Skin epidermis (tissue), 12 donors: ENCODE data around the gene LMTK2.

Source experiments
- H3K27ac ChIP-seq, 21 experiments: fragments of 200-600 bp; sonication (generic) in 11 of 21; one replicate each; pipeline ENCODE4 v1.5.0; 2020; ENCODE audit warnings: mild to moderate bottlenecking in 3 of 21, inconsistent platforms in 2 of 21, moderate library complexity in 2 of 21
- H3K4me3 ChIP-seq, 7 experiments: fragments of 200-600 bp; sonication (generic) in 2 of 7; one replicate each; pipeline ENCODE4 v1.5.0; 2020; ENCODE audit warnings: inconsistent platforms in 2 of 7, mild to moderate bottlenecking in 2 of 7, moderate library complexity in 1 of 7

The LMTK2 gene

GRCh38 chr7:98134420-98135228, 28.0 kb downstream of the LMTK2 start:
- Histone ChIP-seq H3K4me3 (no peak overlapping the region), H3K27ac (no peak overlapping the region)

- Histone ChIP-seq H3K27ac (no peak overlapping the region), H3K4me3 (no peak overlapping the region)
These were observed 29.3 kb downstream of the LMTK2 start for GRCh38 chr7:98135984-98136383.

GRCh38 chr7:98136423-98136822, 29.8 kb downstream of the LMTK2 start:
- H3K27ac ChIP-seq = no peak overlapping the region
- H3K4me3 ChIP-seq = no peak overlapping the region

- no peak overlapping the region for H3K27ac ChIP-seq
These were observed 30.6 kb downstream of the LMTK2 start for GRCh38 chr7:98137134-98137825.

GRCh38 chr7:98137826-98138151, 31.1 kb downstream of the LMTK2 start:
- H3K4me3 ChIP-seq = no peak overlapping the region
- no peak overlapping the region for H3K27ac ChIP-seq

More at GRCh38 chr7:98137134-98137825, 30.6 kb downstream of the LMTK2 start:
- H3K4me3 ChIP-seq = no peak overlapping the region

- Histone ChIP-seq H3K4me3 (no peak overlapping the region), H3K27ac (no peak overlapping the region)
These were observed 32.0 kb downstream of the LMTK2 start for GRCh38 chr7:98138672-98139071.

- H3K4me3 ChIP-seq = no peak overlapping the region
- peak overlapping the region in 1 of 21 experiments; percentile 11 for H3K27ac ChIP-seq
These were observed 36.0 kb downstream of the LMTK2 start for GRCh38 chr7:98142658-98143057.

- no peak overlapping the region for H3K4me3 ChIP-seq
- no peak overlapping the region for H3K27ac ChIP-seq
These were observed 41.9 kb downstream of the LMTK2 start for GRCh38 chr7:98148607-98149006.

- no peak overlapping the region for H3K27ac ChIP-seq
- H3K4me3 ChIP-seq = no peak overlapping the region
These were observed 42.5 kb downstream of the LMTK2 start for GRCh38 chr7:98149116-98149692.

GRCh38 chr7:98151884-98152283, 45.2 kb downstream of the LMTK2 start:
- Histone ChIP-seq H3K27ac (no peak overlapping the region), H3K4me3 (no peak overlapping the region)

GRCh38 chr7:98156700-98157099, 50.0 kb downstream of the LMTK2 start:
- Histone ChIP-seq H3K27ac (no peak overlapping the region), H3K4me3 (no peak overlapping the region)

GRCh38 chr7:98157761-98158160, 51.1 kb downstream of the LMTK2 start:
- H3K27ac ChIP-seq = no peak overlapping the region
- H3K4me3 ChIP-seq = no peak overlapping the region

- no peak overlapping the region for H3K4me3 ChIP-seq
- H3K27ac ChIP-seq = no peak overlapping the region
These were observed 56.1 kb downstream of the LMTK2 start for GRCh38 chr7:98162758-98163157.

GRCh38 chr7:98163269-98163668, 56.6 kb downstream of the LMTK2 start:
- peak overlapping the region in 3 of 21 experiments; percentile 43 to 56 (median 47) for H3K27ac ChIP-seq

GRCh38 chr7:98163704-98164494, 57.2 kb downstream of the LMTK2 start:
- Histone ChIP-seq H3K4me3 (no peak overlapping the region), H3K27ac (peak overlapping the region in 4 of 21 experiments; percentile 17 to 56 (median 45))

More at GRCh38 chr7:98163269-98163668, 56.6 kb downstream of the LMTK2 start:
- no peak overlapping the region for H3K4me3 ChIP-seq

GRCh38 chr7:98165827-98166667, 59.4 kb downstream of the LMTK2 start:
- H3K27ac ChIP-seq = no peak overlapping the region
- no peak overlapping the region for H3K4me3 ChIP-seq

GRCh38 chr7:98166668-98166970, 60.0 kb downstream of the LMTK2 start:
- Histone ChIP-seq H3K4me3 (no peak overlapping the region), H3K27ac (no peak overlapping the region)

GRCh38 chr7:98167653-98168052, 61.0 kb downstream of the LMTK2 start:
- H3K27ac ChIP-seq = no peak overlapping the region
- H3K4me3 ChIP-seq = no peak overlapping the region

- Histone ChIP-seq H3K4me3 (no peak overlapping the region), H3K27ac (no peak overlapping the region)
These were observed 61.7 kb downstream of the LMTK2 start for GRCh38 chr7:98168181-98168903.
